Thyroid gland (tissue), 4 donors: ENCODE results near the gene CEP83. TPM values are rescaled to one million over a fixed set of nuclear protein-coding genes. Genes with fewer than 3 reads are reported as not detected.

Experiments
- DNase-seq, 2 donors: peaks; one replicate each; pipeline ENCODE4 v3.0.0-alpha.2; 2019
- H3K27ac ChIP-seq, 3 donors: fragments of 200-600 bp; sonication (generic); 1 replicate in 2 of 3; 2 replicates in 1 of 3; pipeline ENCODE4 v1.5.1; 2016 to 2019; ENCODE audit warnings: mild to moderate bottlenecking in 1 of 3, moderate library complexity in 1 of 3
- H3K27me3 ChIP-seq: fragments of 200-600 bp; sonication (generic); one replicate; pipeline ENCODE4 v1.5.1; 2019
- H3K36me3 ChIP-seq, 2 donors: fragments of 200-600 bp; sonication (generic); one replicate each; pipeline ENCODE4 v1.5.1; 2016 to 2019
- H3K4me1 ChIP-seq, 2 donors: fragments of 200-600 bp; sonication (generic); one replicate each; pipeline ENCODE4 v1.5.1; 2017 to 2019
- H3K4me3 ChIP-seq, 3 donors: fragments of 200-600 bp; sonication (generic); replicated peaks in 1 of 3; 1 replicate in 2 of 3; 2 replicates in 1 of 3; pipeline ENCODE4 v1.5.1; 2016; ENCODE audit warnings: mild to moderate bottlenecking in 1 of 3
- H3K9me3 ChIP-seq: fragments of 200-600 bp; sonication (generic); one replicate; pipeline ENCODE4 v1.5.1; 2017
- POLR2A ChIP-seq, 2 donors: fragments of 450-650 bp; IDR thresholded peaks; one replicate each; pipeline ENCODE4 v1.6.1; 2017; ENCODE audit warnings: antibody characterized with exemption in 2 of 2, mild to moderate bottlenecking in 2 of 2, moderate library complexity in 1 of 2
- WGBS, 2 donors: methylation state at CpG; one replicate each; pipeline ENCODE4 v1.1.5; 2017; 5-methylcytosine and 5-hydroxymethylcytosine counted together
- intact Hi-C: fragments of 100-400 bp; cut with DNase I; formaldehyde crosslinking; loops from one replicate; pipeline ENCODE4 v1.15.1; 2023
- total RNA-seq, 4 donors: library from RNA; depleted of rRNA; stranded (reverse); fragments of >200 nt; gene quantifications; one replicate each; pipeline ENCODE4 v1.2.3, GENCODE V29; 2016
- TF ChIP-seq, protein P1 (sequence below), 6 experiments: fragments of 200-600 bp in 3 of 6; fragments of 450-650 bp in 3 of 6; sonication (generic) in 3 of 6; IDR thresholded peaks; one replicate each; pipeline ENCODE4 v1.5.1; 2016 to 2019; ENCODE audit warnings: antibody characterized with exemption in 6 of 6, mild to moderate bottlenecking in 2 of 6, inconsistent platforms in 1 of 6, moderate library complexity in 1 of 6

The CEP83 gene
- total RNA-seq, 4 donors from 2014 or later = 24.1 to 41.9 (median 29.4) TPM

GRCh38 chr12:94488463-94488862 lies 28.8 kb upstream of the CEP83 start:
- H3K27me3 ChIP-seq = no peaks in the 10 kb centered on the region
- no peaks in the 10 kb centered on the region for H3K36me3 ChIP-seq
- peaks cover 0 to 4% of the 10 kb centered on the region in 2 donors for H3K4me1 ChIP-seq
- no peak overlapping the region for H3K27ac ChIP-seq
- WGBS, 2 donors = 58 to 63% methylated on average over 2 of the region's 2 CpGs
- DNase-seq = no peak
- H3K9me3 ChIP-seq = no peaks in the 10 kb centered on the region
- H3K4me3 ChIP-seq = no peak overlapping the region
- TF ChIP-seq, protein P1, sequence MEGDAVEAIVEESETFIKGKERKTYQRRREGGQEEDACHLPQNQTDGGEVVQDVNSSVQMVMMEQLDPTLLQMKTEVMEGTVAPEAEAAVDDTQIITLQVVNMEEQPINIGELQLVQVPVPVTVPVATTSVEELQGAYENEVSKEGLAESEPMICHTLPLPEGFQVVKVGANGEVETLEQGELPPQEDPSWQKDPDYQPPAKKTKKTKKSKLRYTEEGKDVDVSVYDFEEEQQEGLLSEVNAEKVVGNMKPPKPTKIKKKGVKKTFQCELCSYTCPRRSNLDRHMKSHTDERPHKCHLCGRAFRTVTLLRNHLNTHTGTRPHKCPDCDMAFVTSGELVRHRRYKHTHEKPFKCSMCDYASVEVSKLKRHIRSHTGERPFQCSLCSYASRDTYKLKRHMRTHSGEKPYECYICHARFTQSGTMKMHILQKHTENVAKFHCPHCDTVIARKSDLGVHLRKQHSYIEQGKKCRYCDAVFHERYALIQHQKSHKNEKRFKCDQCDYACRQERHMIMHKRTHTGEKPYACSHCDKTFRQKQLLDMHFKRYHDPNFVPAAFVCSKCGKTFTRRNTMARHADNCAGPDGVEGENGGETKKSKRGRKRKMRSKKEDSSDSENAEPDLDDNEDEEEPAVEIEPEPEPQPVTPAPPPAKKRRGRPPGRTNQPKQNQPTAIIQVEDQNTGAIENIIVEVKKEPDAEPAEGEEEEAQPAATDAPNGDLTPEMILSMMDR (IDR thresholded peaks at IDR 0.05) = no peak
- TF ChIP-seq POLR2A (IDR thresholded peaks at IDR 0.05) = no peak
- intact Hi-C loops = no loop called here

DNA sequence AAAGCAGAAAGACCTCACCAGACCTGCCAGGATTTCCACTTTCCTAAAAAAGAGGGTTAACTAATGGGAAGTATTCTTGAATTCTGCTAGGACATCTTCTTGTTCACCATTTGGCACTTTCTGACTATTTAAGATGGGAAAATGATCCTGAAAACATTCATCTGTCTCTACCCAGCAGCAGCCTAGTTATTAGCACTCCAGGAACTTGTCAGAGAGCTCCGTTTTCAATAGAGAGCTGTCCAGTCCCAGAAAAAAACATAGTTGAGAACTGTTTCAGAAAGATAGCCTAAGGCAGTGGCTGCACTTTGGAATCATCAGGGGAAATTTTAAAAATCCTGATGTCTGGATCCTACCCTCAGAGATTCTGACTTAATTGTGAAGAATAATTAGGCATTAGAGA lies 22.1 kb upstream of the CEP83 start:
- intact Hi-C loops = no loop called here
- H3K4me3 ChIP-seq = no peak overlapping the region
- no peaks in the 10 kb centered on the region for H3K9me3 ChIP-seq
- H3K27me3 ChIP-seq = no peaks in the 10 kb centered on the region
- 21 to 31% methylated on average over 1 of the region's 1 CpG for WGBS, 2 donors
- TF ChIP-seq, protein P1 (IDR thresholded peaks at IDR 0.05) = no peak
- no peak for TF ChIP-seq POLR2A (IDR thresholded peaks at IDR 0.05)
- DNase-seq = no peak
- no peak overlapping the region for H3K27ac ChIP-seq
- no peaks in the 10 kb centered on the region for H3K4me1 ChIP-seq
- no peaks in the 10 kb centered on the region for H3K36me3 ChIP-seq

GRCh38 chr12:94469522-94469921 lies 9.9 kb upstream of the CEP83 start:
- DNase-seq = no peak
- WGBS, 2 donors = 85 to 90% methylated on average over 8 of the region's 8 CpGs
- no peaks in the 10 kb centered on the region for H3K27me3 ChIP-seq
- H3K36me3 ChIP-seq = no peaks in the 10 kb centered on the region
- H3K27ac ChIP-seq = no peak overlapping the region
- TF ChIP-seq, protein P1 (IDR thresholded peaks at IDR 0.05) = no peak
- TF ChIP-seq POLR2A (IDR thresholded peaks at IDR 0.05) = no peak
- H3K9me3 ChIP-seq = no peaks in the 10 kb centered on the region
- H3K4me3 ChIP-seq = no peak overlapping the region
- no peaks in the 10 kb centered on the region for H3K4me1 ChIP-seq
- intact Hi-C loops = no loop called here

GRCh38 chr12:94460616-94460959 lies 921 bp upstream of the CEP83 start:
- no peaks in the 10 kb centered on the region for H3K9me3 ChIP-seq
- TF ChIP-seq, protein P1 (IDR thresholded peaks at IDR 0.05) = no peak
- no peak for TF ChIP-seq POLR2A (IDR thresholded peaks at IDR 0.05)
- peak overlapping the region; percentile 9 to 83 (median 79) for H3K4me3 ChIP-seq
- H3K36me3 ChIP-seq = no peaks in the 10 kb centered on the region
- intact Hi-C loops = no loop called here
- H3K4me1 ChIP-seq = peaks cover 10 to 12% of the 10 kb centered on the region in 2 donors
- no peak for DNase-seq
- WGBS, 2 donors = 13 to 17% methylated on average over 6 of the region's 6 CpGs
- H3K27ac ChIP-seq = peak overlapping the region; percentile 67 to 92 (median 83)
- H3K27me3 ChIP-seq = no peaks in the 10 kb centered on the region

GRCh38 chr12:94458877-94459727 lies 565 bp downstream of the CEP83 start:
- Histone ChIP-seq H3K4me3 (peak overlapping the region; percentile 9 to 83 (median 79)), H3K4me1 (peaks cover 10 to 12% of the 10 kb centered on the region in 2 donors), H3K27me3 (no peaks in the 10 kb centered on the region), H3K36me3 (no peaks in the 10 kb centered on the region), H3K27ac (peak overlapping the region; percentile 67 to 92 (median 83)), H3K9me3 (no peaks in the 10 kb centered on the region)
- 1% methylated on average over 22 to 23 of the region's 23 CpGs for WGBS, 2 donors
- no peak for DNase-seq
- TF ChIP-seq POLR2A (IDR thresholded peaks at IDR 0.05) = no peak
- TF ChIP-seq, protein P1 (IDR thresholded peaks at IDR 0.05) = no peak
- intact Hi-C loops = no loop called here
